MM.1S (cell line): ENCODE data around the gene TCF7L2.

ENCODE experiments used
- DNase-seq: peaks from one replicate; pipeline ENCODE4 v3.0.0-alpha.2; 2015
- H2AFZ ChIP-seq: fragments of 300-600 bp; sonication (generic); 2 replicates; pipeline ENCODE4 v1.6.0; 2016; ENCODE audit warnings: antibody characterized with exemption, low read length
- H3F3A ChIP-seq: fragments of 300-600 bp; sonication (generic); 2 replicates; pipeline ENCODE4 v1.6.1; 2016; ENCODE audit warnings: mild to moderate bottlenecking, antibody characterized with exemption, low read length, moderate library complexity, mixed read lengths; ENCODE audit not compliant: insufficient read depth
- H3K27ac ChIP-seq: fragments of 300-600 bp; sonication (generic); 2 replicates; pipeline ENCODE4 v1.5.1; 2016; ENCODE audit warnings: mild to moderate bottlenecking, low read length
- H3K27me3 ChIP-seq: fragments of 300-600 bp; sonication (generic); replicated peaks from 2 replicates; pipeline ENCODE4 v1.6.0; 2016; ENCODE audit warnings: low read length; ENCODE audit not compliant: insufficient read depth
- H3K36me3 ChIP-seq: fragments of 300-600 bp; sonication (generic); replicated peaks from 2 replicates; pipeline ENCODE4 v1.6.1; 2016; ENCODE audit warnings: mild to moderate bottlenecking, low read length, mixed read lengths; ENCODE audit not compliant: insufficient read depth
- H3K4me1 ChIP-seq: fragments of 300-600 bp; sonication (generic); 2 replicates; pipeline ENCODE4 v1.6.1; 2016; ENCODE audit warnings: low read length, mixed read lengths
- H3K4me2 ChIP-seq: fragments of 300-600 bp; sonication (generic); 2 replicates; pipeline ENCODE4 v1.6.0; 2016; ENCODE audit warnings: low read depth, low read length
- H3K4me3 ChIP-seq: fragments of 300-600 bp; sonication (generic); 2 replicates; pipeline ENCODE4 v1.5.1; 2016; ENCODE audit warnings: low read length, mixed read lengths
- H3K79me2 ChIP-seq: fragments of 300-600 bp; sonication (generic); 2 replicates; pipeline ENCODE4 v1.6.1; 2016; ENCODE audit warnings: mixed run types, low read length, mixed read lengths
- H3K9ac ChIP-seq: fragments of 300-600 bp; sonication (generic); 2 replicates; pipeline ENCODE4 v1.6.1; 2016; ENCODE audit warnings: low read length, mixed read lengths
- H3K9me2 ChIP-seq: fragments of 300-600 bp; sonication (generic); replicated peaks from 2 replicates; pipeline ENCODE4 v1.6.1; 2016; ENCODE audit warnings: mild to moderate bottlenecking, low read length, mixed read lengths; ENCODE audit not compliant: insufficient read depth
- H3K9me3 ChIP-seq: fragments of 300-600 bp; sonication (generic); replicated peaks from 2 replicates; pipeline ENCODE4 v1.6.1; 2016; ENCODE audit warnings: mild to moderate bottlenecking, low read length, mixed read lengths; ENCODE audit not compliant: insufficient read depth
- H4K20me1 ChIP-seq: fragments of 300-600 bp; sonication (generic); 2 replicates; pipeline ENCODE4 v1.6.1; 2016; ENCODE audit warnings: mild to moderate bottlenecking, low read length, moderate library complexity, mixed read lengths; ENCODE audit not compliant: insufficient read depth
- EZH2 ChIP-seq: fragments of 300-600 bp; sonication (generic); optimal IDR thresholded peaks from 2 replicates; pipeline ENCODE3; 2017; ENCODE audit warnings: low read depth, mild to moderate bottlenecking, antibody characterized with exemption, low read length, mixed read lengths
- EZH2phosphoT487 ChIP-seq: fragments of 300-600 bp; sonication (generic); IDR thresholded peaks from 2 replicates; pipeline ENCODE4 v1.6.1; 2018; ENCODE audit warnings: antibody characterized with exemption, low read length
- TF ChIP-seq, protein P1 (sequence below): fragments of 300-600 bp; sonication (generic); IDR thresholded peaks from 2 replicates; pipeline ENCODE4 v1.5.1; 2016; ENCODE audit warnings: antibody characterized with exemption, low read length, mixed read lengths

The TCF7L2 gene

DNA sequence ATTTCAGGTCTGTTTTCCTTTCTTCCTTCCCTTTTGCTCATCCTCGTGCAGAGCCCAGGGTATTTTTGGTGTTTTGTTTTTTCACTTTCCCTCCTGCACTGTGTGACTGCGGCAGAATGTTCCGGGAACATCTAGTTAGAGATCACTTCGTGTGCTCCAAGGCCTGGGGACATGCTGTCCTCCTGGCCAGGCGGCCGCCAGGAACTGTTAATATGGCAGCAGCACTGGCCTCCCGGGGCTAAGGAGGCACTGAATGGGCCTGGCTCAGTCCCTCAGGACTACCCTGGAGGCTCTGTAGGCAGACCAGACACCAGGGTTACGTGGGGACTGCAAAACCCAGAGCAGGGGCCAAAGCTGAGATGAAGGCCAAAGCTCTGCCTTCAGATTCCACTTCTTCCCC, 43.1 kb upstream of the TCF7L2 start:
- DNase-seq = no peak
- Histone ChIP-seq H3K27ac (no peak overlapping the region), H3F3A (no peaks in the 10 kb centered on the region)

DNA sequence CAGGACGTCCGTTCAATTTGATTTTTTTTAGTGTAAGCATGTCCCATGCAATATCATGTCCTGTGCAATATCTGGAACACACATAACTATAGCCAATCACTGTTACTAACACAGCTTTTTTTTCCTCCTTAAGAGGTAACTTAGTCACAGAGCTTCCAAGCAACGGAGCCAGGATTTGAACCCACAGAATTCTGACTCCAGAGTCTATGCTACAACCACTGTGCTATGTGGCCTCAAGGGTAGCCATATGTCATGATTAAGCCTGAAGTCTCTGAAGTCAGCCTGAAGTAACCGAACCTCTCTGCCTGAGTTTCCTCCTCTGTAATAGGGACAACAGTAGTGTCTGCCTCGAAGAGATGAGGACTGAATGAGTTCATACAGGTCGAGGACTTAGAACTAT, 42.2 kb upstream of the TCF7L2 start:
- Histone ChIP-seq H3F3A (no peaks in the 10 kb centered on the region), H3K36me3 (no peaks in the 10 kb centered on the region), H3K79me2 (no peaks in the 10 kb centered on the region), H3K9me2 (no peaks in the 10 kb centered on the region), H3K27me3 (no peaks in the 10 kb centered on the region), H3K4me2 (no peak overlapping the region), H3K9me3 (no peaks in the 10 kb centered on the region), H3K4me1 (no peaks in the 10 kb centered on the region), H3K27ac (no peak overlapping the region), H2AFZ (no peak overlapping the region), H3K9ac (no peak overlapping the region), H3K4me3 (no peak overlapping the region), H4K20me1 (no peaks in the 10 kb centered on the region)
- DNase-seq = no peak
- TF ChIP-seq EZH2phosphoT487 = no peak
- TF ChIP-seq, protein P1, sequence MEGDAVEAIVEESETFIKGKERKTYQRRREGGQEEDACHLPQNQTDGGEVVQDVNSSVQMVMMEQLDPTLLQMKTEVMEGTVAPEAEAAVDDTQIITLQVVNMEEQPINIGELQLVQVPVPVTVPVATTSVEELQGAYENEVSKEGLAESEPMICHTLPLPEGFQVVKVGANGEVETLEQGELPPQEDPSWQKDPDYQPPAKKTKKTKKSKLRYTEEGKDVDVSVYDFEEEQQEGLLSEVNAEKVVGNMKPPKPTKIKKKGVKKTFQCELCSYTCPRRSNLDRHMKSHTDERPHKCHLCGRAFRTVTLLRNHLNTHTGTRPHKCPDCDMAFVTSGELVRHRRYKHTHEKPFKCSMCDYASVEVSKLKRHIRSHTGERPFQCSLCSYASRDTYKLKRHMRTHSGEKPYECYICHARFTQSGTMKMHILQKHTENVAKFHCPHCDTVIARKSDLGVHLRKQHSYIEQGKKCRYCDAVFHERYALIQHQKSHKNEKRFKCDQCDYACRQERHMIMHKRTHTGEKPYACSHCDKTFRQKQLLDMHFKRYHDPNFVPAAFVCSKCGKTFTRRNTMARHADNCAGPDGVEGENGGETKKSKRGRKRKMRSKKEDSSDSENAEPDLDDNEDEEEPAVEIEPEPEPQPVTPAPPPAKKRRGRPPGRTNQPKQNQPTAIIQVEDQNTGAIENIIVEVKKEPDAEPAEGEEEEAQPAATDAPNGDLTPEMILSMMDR = no peak
- TF ChIP-seq EZH2 = no peak

More for the DNA sequence above, 43.1 kb upstream of the TCF7L2 start:
- H3K4me1 ChIP-seq = no peaks in the 10 kb centered on the region
- H4K20me1 ChIP-seq = no peaks in the 10 kb centered on the region
- H3K36me3 ChIP-seq = no peaks in the 10 kb centered on the region
- H3K79me2 ChIP-seq = no peaks in the 10 kb centered on the region
- no peak for TF ChIP-seq EZH2
- TF ChIP-seq EZH2phosphoT487 = no peak
- TF ChIP-seq, protein P1 = no peak
- no peak overlapping the region for H3K4me2 ChIP-seq
- H2AFZ ChIP-seq = no peak overlapping the region
- no peaks in the 10 kb centered on the region for H3K27me3 ChIP-seq
- H3K4me3 ChIP-seq = no peak overlapping the region
- H3K9ac ChIP-seq = no peak overlapping the region
- no peaks in the 10 kb centered on the region for H3K9me3 ChIP-seq
- H3K9me2 ChIP-seq = no peaks in the 10 kb centered on the region

DNA sequence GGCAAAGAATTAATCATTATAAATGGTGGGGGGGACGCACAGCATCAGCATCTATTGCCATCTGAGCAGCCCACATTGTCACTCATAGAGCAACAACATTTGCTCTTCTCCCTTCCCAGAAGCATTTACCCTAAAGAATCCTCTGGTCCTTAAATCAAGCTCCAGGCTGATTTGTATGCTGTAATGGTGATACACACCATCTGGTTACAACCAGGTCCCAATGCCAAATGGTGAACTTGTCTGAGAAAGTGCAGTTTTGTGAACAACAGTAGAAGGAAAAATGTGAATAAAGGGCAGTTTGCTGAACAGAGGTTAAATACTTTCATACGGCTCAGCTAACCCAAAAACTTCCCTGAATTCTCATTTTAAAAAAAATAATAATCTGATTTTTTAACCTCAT, 38.8 kb upstream of the TCF7L2 start:
- Histone ChIP-seq H3K4me1 (no peaks in the 10 kb centered on the region), H3K9me2 (no peaks in the 10 kb centered on the region), H3K4me2 (no peak overlapping the region), H3K4me3 (no peak overlapping the region), H4K20me1 (no peaks in the 10 kb centered on the region), H3K9ac (no peak overlapping the region), H3K27me3 (no peaks in the 10 kb centered on the region), H2AFZ (no peak overlapping the region), H3K27ac (no peak overlapping the region), H3F3A (no peaks in the 10 kb centered on the region), H3K36me3 (no peaks in the 10 kb centered on the region), H3K9me3 (no peaks in the 10 kb centered on the region), H3K79me2 (no peaks in the 10 kb centered on the region)
- no peak for DNase-seq
- TF ChIP-seq EZH2phosphoT487 (no peak), EZH2 (no peak)
- TF ChIP-seq, protein P1 = no peak
